Activated CD8-positive, alpha-beta T cell treated with anti-CD3 and anti-CD28 coated beads for 36 hours (primary cell): ENCODE results near the gene GRB14. TPM values are rescaled to one million over a fixed set of nuclear protein-coding genes. Genes with fewer than 3 reads are reported as not detected.

Experiments
- ATAC-seq: fragments of 200-7000 bp; cut with Tn5 transposase; one replicate; pipeline ENCODE4 v1.10.0; 2021; ENCODE audit warnings: mild to moderate bottlenecking, moderate library complexity
- CTCF ChIA-PET: fragments of 350-600 bp; sonication (Branson Sonifier 250); formaldehyde crosslinking; loops from one replicate; lab custom pipeline; 2021; ENCODE audit warnings: antibody characterized with exemption; lab: Charles Lee
- POLR2A ChIA-PET: fragments of 350-600 bp; sonication (Branson Sonifier 250); formaldehyde crosslinking; loops from one replicate; lab custom pipeline; 2021; ENCODE audit warnings: antibody characterized with exemption; lab: Charles Lee
- DNase-seq: peaks from one replicate; pipeline ENCODE4 v3.0.0-alpha.2; 2020
- H3K27ac Mint-ChIP-seq: one replicate; pipeline ENCODE4 v1.8.0; 2021; ENCODE audit warnings: mild to moderate bottlenecking, mixed read lengths
- H3K27me3 Mint-ChIP-seq: one replicate; pipeline ENCODE4 v1.8.0; 2021; ENCODE audit warnings: mixed read lengths
- H3K36me3 Mint-ChIP-seq: one replicate; pipeline ENCODE4 v1.8.0; 2021; ENCODE audit warnings: low read depth, mixed read lengths
- H3K4me1 Mint-ChIP-seq: one replicate; pipeline ENCODE4 v1.8.0; 2021; ENCODE audit warnings: low read depth, mixed read lengths
- H3K4me3 Mint-ChIP-seq: one replicate; pipeline ENCODE4 v1.8.0; 2021; ENCODE audit warnings: mild to moderate bottlenecking, moderate library complexity, mixed read lengths
- H3K9me3 Mint-ChIP-seq: one replicate; pipeline ENCODE4 v1.8.0; 2021; ENCODE audit warnings: mixed read lengths
- CTCF ChIP-seq: fragments of 200-600 bp; IDR thresholded peaks from one replicate; pipeline ENCODE4 v1.8.0; 2022; ENCODE audit warnings: antibody characterized with exemption, mild to moderate bottlenecking
- intact Hi-C: fragments of 100-400 bp; cut with micrococcal nuclease; formaldehyde crosslinking; loops from one replicate; pipeline ENCODE4 v1.10.0; 2022
- total RNA-seq, 2 experiments: library from RNA; stranded (reverse); gene quantifications; one replicate each; pipeline ENCODE4 v1.2.3, GENCODE V29; 2021

Gene GRB14
- total RNA-seq, 2 experiments from 2014 or later: not detected

GRCh38 chr2:164538240-164538866 is 82.9 kb downstream of the GRB14 start:
- ChIA-PET CTCF (interaction anchor here (0.9 to 1.0 kb wide), 2 partner anchors 22 to 1348 kb away, joined by 3 read pairs; no protein-coding TSS in a partner anchor), POLR2A (no interaction called here)
- no peak for ATAC-seq
- DNase-seq: no peak
- intact Hi-C loops: no loop called here
- Mint-ChIP-seq H3K27ac (no peak overlapping the region), H3K36me3 (no peaks in the 10 kb centered on the region), H3K9me3 (no peaks in the 10 kb centered on the region), H3K27me3 (no peaks in the 10 kb centered on the region), H3K4me3 (no peak overlapping the region), H3K4me1 (no peaks in the 10 kb centered on the region)
- peak; percentile 37 for TF ChIP-seq CTCF

GRCh38 chr2:164535280-164536025 is 85.8 kb downstream of the GRB14 start:
- DNase-seq: no peak
- TF ChIP-seq CTCF: no peak
- no peaks in the 10 kb centered on the region for H3K4me1 Mint-ChIP-seq
- ChIA-PET CTCF (no interaction called here), POLR2A (no interaction called here)
- no peaks in the 10 kb centered on the region for H3K9me3 Mint-ChIP-seq
- no peak overlapping the region for H3K4me3 Mint-ChIP-seq
- no peaks in the 10 kb centered on the region for H3K27me3 Mint-ChIP-seq
- H3K27ac Mint-ChIP-seq: no peak overlapping the region
- H3K36me3 Mint-ChIP-seq: no peaks in the 10 kb centered on the region
- intact Hi-C loops: no loop called here
- no peak for ATAC-seq

GRCh38 chr2:164530464-164530863 is 90.8 kb downstream of the GRB14 start:
- Mint-ChIP-seq H3K4me1 (no peaks in the 10 kb centered on the region), H3K27me3 (no peaks in the 10 kb centered on the region), H3K9me3 (no peaks in the 10 kb centered on the region), H3K27ac (no peak overlapping the region), H3K4me3 (no peak overlapping the region), H3K36me3 (no peaks in the 10 kb centered on the region)
- no peak for DNase-seq
- CTCF ChIA-PET: no interaction called here
- no peak for TF ChIP-seq CTCF
- POLR2A ChIA-PET: no interaction called here
- no peak for ATAC-seq
- intact Hi-C loops: no loop called here

GRCh38 chr2:164523726-164524125 is 97.6 kb downstream of the GRB14 start:
- ChIA-PET POLR2A (no interaction called here), CTCF (no interaction called here)
- no peak overlapping the region for H3K4me3 Mint-ChIP-seq

More at GRCh38 chr2:164523726-164524125, 97.6 kb downstream of the GRB14 start:
- Mint-ChIP-seq H3K9me3 (peaks cover 12% of the 10 kb centered on the region), H3K27me3 (no peaks in the 10 kb centered on the region), H3K4me1 (no peaks in the 10 kb centered on the region), H3K36me3 (no peaks in the 10 kb centered on the region), H3K27ac (no peak overlapping the region)
- intact Hi-C loops: no loop called here
- no peak for TF ChIP-seq CTCF
- ATAC-seq: no peak
- DNase-seq: no peak
